GM21528 (cell line): ENCODE results near the gene PARVA.
"Not testable (repeated sequence)": the region's sequence is repeated elsewhere in the genome, so short reads cannot be mapped to it uniquely, and the experiment has no call there.

ENCODE experiments used
- ATAC-seq: cut with Tn5 transposase; IDR thresholded peaks from one replicate; pipeline ENCODE4 v1.9.1; 2021; ENCODE audit warnings: mild to moderate bottlenecking, moderate library complexity; ENCODE audit not compliant: unreplicated experiment, low FRiP score

The PARVA gene

DNA sequence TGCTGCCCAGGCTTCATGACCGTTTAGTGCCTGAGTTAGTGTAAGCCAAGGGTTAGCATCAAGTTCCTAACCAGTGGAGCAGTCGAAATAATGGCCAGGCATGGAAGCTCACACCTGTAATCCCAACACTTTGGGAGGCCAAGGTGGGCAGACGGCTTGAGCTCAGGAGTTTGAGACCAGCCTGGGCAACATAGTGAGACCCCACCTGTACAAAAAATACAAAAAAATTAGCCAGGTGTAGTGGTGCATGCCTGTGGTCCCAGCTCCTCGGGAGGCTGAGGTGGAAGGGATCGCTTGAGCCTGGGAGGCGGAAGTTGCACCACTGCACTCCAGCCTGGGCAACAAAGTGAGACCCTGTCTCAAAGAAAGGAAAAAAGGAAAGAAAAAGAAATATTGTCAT is 143.2 kb downstream of the PARVA start:
- ATAC-seq, result not testable (repeated sequence)

DNA sequence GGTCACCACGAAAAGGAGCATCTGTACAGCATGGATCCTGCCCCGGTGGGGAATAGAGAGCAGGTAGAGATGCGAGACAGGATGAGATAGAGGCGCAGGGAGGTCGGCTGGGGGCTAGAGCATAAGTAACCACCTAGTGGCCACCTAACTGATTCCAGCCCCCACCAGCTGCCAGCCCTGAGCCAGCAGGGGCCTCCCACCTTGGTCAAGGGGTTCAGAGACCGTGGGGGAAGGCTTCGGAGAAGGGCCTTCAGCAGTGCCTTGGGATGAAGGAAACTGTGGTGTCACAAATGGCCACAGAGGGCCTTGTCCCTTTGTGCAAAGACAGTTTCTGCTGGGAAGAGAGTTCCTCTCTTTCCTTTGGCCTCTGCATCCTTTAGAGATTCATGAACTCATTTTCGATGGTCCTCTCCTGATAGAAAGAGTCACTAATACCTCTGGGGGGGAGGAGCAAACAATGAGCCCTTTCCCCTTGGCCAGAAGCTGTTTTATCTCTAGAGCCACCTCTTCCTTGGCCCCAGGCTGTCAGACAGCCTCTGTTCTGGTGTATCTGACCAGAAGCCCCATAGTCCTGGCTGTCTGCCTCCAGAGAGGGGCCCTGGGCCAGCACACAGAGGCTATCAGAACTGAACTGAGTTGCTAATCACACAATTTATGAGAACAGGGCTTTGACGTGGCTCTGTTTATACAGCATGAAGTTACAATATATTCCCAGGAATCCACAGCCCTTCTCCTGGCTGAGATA is 146.0 kb downstream of the PARVA start:
- no peak for ATAC-seq

DNA sequence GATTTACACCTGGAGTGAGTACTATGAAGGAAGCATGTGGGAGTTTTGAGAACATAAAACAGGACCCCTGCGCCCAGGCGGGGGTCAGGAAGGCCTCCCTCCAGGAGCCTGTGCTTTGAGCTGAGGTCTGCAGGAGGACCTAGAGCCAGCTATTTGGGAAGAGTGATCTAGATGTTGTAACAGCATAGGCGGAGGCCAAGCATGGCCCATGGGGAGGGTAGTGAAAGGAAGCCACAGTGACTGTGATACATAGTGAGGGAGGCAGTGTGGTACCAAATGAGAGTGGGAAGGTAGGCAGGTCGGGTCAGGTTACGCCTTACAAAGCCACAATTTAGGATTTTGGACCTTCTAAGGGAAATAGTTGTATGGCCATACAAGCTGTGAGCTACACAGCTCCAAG is 147.5 kb downstream of the PARVA start:
- no peak for ATAC-seq

DNA sequence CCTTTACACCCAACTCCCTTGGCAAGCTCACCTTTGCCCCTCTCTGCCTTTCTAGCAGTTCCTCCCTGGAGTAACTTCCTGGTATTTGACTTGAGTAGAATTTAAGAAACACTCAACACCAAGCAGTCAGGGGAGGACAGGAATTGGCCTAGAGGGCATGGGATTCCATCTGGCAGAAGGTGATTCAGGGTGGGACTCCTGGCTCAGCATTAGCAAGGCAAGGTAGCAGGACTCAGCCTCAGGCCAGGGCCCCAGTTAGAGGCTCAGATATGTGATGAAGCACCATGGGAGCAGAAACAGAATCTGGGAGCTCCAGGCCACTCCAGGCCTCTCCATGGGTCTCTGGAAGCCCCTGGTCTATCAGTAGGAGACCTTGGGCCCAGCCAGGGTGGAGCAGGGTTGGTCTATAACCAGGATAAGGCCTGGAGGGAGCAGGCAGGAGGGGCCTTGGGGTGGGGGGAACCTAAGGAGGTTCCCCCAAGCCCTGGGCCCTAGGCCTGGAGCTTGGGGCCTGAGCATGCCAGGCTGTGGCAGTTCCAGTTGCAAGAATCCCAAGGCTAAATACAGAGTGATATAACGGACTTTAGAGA is 148.2 kb downstream of the PARVA start:
- ATAC-seq, result no peak

DNA sequence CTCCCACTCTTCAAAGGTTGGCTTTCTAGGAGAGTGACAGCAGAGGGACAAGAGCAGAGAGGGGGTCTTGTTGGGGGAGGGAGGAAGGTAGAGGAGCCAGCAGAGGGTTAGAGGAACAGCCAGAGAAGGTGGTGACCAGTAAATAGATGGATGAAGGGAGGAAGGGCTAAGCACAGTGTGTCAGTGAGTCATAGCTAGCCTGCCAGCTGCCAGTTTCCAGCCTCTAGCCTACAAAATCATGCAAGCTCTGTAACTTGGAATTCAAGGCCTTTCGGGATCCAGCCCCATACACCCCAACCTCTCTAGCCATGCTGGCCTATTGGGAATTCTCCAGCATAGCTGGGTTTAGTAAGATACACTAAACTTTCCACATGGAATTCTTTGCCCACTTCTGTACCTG is 149.4 kb downstream of the PARVA start:
- ATAC-seq, result no peak

DNA sequence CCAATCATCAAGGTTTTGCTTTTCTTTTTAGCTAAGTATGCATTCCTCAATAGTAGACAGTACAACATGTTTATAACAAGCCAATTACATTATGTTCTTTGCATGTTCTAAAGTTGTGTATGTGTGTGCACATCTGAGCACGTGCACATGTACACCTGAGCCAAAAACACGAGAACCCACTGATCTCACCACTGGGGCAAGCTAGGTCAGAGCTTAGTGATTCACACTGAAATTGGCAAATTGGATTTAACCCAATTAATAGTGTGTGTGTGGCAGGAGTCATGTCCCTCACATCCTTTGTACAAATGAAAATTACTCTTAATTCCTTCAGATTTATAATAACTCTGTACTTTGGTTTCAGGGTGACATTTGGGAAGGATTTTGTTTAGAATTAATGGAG is 151.1 kb downstream of the PARVA start:
- ATAC-seq, result no peak

DNA sequence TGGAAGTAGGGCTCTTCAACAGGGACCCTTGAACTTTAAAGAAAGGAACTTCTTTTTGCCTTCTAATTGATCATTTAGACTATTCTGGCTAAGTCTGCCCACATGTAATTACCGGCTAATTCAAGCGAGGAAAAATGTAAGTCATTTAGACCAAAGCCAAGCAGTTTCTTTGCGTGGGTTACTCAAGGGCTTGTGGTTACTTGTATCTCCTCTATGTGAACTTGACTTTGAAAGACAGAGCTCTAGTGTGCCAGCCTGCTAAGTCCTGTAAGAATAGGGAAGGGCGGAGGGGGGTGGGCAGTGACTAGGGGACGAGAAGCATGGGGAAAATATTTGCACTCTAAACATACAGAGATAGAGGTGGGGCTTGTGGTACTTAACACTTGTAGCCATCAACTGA is 151.7 kb downstream of the PARVA start:
- no peak for ATAC-seq

DNA sequence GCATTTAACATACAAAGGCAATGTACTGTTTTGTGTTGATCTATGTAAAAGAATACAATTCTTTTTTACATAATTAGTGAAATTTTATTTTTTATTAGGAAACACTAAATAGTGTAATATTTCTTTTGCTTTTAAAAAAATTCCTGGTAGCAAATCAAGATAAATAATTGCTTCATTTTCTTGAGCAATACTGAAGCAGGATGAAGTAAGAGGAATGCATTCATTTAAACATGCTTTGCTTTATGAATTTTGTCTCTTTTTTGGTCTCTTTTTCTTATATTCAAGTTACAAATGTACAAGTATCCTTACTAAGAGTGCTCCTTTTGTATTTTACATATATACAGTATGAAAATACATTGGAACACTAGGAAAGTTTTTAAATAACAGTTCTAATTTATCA is 152.4 kb downstream of the PARVA start:
- ATAC-seq, result no peak

DNA sequence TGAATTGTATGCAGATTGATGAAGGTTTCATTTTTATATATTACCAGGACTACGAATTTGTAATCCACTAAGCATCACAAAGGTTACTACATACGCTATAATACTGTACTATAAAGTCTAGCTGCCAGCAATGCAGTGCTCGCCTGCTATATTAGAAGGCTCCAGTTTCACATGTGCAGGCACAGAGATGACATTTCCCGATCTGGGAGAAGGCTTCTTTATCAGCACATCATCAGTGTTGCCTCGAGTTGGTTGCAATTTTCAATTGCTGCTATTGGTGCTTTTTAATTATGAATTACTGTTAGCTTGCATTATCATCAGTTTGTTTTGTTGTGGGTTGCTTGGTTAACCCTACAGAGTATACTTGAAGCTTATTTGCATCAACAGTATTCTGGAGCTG is 153.6 kb downstream of the PARVA start:
- ATAC-seq, result no peak

DNA sequence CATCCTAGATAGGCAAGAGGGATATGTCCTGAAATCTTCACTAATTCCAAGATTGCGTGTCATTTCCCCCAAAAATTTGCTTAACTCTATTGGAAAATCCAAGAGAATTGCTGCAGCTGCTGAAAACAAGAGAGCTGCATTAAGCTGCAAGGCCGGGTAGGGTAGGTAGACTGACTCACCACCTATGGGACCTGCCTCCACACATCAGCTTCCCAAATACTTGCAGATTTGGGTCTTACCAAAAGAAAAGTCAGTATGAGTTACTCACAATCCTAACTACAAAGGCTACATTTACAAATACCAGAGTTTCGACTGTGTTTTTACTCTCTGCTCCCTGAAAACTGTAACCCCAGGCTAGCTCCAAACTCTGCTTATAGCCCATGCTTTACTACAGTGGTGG is 154.3 kb downstream of the PARVA start:
- no peak for ATAC-seq

DNA sequence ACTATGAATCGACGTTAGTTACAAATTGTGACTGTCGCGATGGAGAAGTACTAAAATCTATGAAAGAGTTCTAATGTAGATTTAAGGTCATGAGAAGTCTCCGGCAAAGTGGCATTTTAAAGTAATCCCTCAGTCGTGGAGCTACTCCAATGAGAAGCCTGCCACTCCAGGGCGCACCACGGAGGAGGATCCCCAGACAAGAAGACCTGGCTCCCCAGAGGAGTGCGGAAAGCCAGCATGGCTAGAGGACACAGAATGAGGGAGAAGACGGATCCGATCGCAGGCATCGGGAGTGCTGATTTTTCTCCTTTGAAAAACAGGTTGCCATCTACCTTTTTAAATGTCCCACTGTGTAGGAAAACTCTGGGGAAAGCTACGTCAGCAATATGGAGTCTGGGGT is 155.2 kb downstream of the PARVA start:
- ATAC-seq, result no peak

DNA sequence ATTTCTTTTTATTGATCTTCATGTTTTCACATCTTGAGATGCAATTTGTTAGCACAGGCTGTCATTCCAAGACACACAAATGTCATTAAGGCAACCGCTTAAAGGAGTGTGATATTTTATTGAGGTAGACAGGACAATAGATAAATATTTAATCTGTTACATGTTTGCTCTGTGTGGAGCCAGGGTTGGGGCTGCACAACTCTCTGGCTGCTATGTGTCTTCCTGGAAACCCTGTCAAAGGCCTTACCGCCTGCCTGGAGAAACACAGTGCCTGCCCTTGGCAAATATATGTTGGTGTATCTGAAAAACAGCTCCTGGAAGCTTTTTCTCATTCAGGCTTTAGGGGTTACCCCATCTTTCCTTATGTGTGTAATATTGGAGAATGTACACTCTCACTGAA is 157.2 kb downstream of the PARVA start:
- ATAC-seq, result no peak

DNA sequence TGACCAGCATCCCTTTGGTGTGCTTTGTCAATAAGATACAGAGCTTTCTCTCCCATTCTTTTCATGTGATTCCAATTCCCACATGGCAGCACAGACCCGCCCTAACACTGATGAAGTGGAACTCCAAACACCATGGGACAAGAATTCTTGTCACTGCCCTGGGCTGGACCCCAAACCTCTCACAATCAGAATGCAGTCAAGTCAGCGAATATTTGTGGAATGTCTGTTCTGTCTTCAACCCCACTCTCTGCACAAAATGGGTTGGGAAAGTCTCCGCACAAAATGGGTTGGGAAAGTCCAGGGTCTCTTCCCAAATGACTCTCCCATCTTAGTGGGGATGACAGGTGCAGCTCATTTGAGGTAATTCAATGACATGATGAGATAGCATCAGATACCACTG is 157.9 kb downstream of the PARVA start:
- ATAC-seq, result no peak

DNA sequence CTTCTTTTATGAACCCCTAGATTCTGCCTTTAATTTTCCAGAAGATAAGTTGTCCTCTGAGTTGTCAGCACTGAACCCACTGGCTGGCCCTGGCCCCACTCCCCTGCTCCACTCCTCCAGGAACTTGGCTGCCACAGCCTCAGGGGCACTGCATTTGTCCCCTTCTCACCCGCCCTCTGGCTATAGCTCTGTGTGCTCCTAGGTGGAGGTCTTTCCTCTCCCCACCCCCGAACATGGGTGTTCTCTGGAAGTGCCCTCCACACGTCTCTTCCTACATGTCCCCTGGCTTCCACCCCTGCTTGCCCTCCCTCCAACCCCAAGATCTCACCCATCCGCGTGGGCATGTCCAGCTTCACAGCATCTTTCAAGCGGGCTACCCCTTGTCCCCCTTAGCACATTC is 159.2 kb downstream of the PARVA start:
- no peak for ATAC-seq

DNA sequence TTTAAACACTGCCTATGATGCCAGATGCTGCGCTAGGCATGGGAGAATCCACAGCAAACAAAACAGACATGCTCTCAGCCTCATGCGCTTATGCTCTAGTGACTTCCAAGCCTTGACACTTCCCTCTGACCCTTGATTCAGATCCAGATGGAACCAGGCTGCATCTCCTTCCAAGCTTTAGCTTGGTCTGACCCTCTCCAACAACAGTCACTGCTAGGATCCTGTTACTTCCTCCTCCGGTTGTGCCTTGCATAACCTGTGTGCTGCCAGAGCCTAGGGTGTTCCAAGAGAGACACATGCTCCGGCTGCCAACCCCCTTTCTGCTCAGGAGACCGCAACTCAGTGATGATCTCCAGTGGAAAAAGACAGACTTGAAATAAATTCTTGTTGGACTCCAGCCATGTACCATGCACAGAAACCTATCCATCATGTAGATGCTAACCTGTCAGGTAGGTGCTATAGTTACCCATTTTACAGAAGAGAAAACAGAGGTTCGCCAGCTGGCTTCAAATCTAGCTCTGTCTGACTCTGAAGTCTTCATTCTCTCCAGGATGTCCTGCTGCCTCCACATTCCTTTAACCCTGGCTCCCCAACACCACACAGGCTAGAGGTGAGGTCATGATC is 160.5 kb downstream of the PARVA start:
- ATAC-seq, result no peak

DNA sequence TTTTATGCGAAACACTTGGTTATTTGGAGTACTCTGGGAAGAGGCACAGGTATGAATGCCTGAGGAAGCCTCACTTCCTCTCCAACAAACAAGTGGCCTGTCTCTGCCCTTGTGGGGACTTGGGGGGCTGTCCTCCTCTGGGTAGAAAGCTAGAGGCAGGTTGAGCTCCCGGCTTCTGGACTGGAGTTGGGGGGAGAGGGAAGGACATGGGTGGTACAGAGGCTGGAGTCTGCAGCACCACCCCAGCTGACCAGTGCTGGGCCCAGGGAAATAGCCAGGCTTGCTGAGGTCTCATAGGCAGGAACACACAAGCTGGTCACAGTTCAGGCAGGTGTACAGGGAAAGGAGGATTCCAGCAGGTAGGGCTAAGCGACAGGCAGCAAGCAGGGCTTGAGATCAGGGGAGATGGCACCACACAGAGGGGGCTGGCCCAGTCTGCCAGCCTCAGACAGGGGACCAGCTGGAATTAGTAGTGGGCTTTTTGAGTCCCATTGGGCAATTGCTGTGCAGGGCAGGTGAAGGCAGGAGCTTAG is 161.6 kb downstream of the PARVA start:
- no peak for ATAC-seq

DNA sequence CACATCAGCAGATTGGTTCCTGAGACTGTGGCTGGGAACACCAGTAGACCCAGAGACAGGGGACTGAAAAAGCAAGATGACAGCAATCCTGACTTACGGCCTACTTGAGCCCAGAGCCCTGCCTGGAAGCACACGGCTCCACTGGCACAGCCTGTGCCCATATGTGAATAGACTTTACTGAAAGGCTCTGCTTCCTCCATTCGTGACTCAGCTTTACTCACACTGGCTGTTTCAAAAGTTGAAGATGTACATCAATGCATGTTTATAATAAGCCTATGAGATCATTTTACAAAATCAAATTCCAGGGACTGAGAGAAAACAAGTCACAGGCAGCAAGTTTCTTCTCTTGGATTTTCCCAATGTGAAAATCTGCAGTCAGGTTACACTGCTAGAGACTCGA is 162.2 kb downstream of the PARVA start:
- no peak for ATAC-seq

DNA sequence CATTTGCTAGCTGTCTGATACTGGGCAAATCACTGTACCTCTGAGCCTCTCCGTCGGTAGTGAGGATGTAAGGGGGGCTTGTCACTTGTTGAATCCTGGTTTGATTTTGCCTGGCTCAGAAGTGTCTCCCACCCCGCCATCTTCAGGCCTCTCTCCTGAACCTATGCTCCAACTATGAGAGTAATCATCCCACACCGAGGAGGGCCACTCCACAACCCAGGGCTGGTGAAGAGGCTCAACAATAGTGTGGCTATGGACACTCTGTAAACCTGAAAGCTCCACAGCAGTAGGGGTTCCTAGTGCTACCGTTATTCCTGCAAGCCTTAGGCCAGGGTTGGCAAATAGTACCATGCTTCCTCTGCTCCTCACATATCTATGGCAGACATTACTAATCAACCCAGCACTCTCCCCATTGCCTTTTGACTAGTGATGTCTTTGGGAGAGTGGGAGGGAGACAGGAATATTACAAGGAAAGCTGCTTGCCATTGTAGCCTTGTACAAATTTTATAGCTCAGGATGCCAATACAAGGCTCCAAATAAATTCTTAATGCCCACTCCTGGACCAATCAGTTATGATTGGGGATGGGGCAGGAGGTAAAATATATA is 162.8 kb downstream of the PARVA start:
- no peak for ATAC-seq

DNA sequence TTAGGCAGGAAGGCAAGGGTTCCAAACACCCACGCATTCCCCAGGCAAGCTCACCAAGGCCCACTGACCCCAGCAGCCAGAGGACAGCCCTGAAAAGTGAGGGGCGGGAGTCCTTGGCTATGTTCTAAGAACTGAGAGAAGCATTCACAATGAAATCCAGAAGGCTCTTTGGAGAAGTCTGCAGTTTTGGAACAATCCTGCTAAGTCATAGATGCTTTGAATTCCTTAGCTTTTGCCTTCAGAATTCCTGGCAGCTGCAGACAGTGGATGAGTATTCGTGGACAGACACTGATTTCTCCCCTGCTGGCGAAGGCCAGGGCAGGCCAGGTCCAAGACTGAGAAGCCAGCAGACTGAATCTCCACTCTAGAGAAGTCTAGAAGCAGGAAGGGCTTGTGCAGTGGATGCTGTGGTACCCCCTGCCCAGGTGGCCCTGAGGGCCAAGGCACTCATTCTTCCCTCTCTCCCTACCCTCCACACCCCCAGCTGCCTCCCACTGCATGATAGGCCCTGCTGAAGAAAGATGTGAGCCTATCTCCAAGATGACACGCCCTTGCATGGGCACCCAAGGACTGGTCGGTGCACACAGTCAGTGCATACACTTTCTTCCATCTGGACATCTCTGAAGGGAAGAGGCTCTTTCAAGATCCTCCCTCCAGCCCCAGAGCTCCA is 163.7 kb downstream of the PARVA start:
- no peak for ATAC-seq

DNA sequence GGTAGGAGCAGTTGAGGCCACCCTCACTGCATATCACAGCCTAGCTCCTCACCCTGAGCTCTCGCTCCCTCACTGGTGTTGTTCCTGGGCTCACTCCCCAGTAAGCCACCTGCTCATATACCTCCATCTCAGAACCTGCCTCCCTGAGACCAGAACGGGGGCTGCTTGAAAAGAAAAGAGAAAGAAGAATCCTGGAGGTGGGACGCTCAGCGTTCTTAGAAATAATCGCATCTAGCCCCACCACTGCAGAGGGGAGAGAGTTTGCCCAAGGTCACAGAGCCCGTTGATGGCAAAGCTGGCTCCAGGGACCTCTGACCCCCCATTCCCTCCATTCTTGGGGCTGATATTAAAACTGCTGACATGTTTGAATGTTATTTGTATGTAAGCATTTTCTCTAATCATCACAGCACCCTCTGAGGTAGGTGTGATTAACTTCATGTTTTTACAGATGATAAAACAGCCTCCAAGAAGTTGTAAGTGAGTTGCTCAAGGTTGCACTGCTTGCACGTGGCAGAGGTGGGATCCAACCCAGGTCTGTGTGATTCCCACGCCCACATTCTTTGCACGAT is 164.3 kb downstream of the PARVA start:
- ATAC-seq, result no peak
